GM18907 (cell line): ENCODE results near the gene IGF2R.
"Not testable (repeated sequence)": the region's sequence is repeated elsewhere in the genome, so short reads cannot be mapped to it uniquely, and the experiment has no call there.

Experiments
- ATAC-seq: cut with Tn5 transposase; IDR thresholded peaks from one replicate; pipeline ENCODE4 v1.9.1; 2021; ENCODE audit warnings: mild to moderate bottlenecking, moderate library complexity; ENCODE audit not compliant: unreplicated experiment

IGF2R gene

GRCh38 chr6:159951772-159952171 is 17.1 kb upstream of the IGF2R start:
- no peak for ATAC-seq

GRCh38 chr6:159952289-159953005 is 16.4 kb upstream of the IGF2R start:
- no peak for ATAC-seq

- no peak for ATAC-seq
These were observed 15.7 kb upstream of the IGF2R start for GRCh38 chr6:159953091-159953601.

- no peak for ATAC-seq
These were observed 12.9 kb upstream of the IGF2R start for GRCh38 chr6:159955945-159956361.

GRCh38 chr6:159957071-159957673 is 11.7 kb upstream of the IGF2R start:
- no peak for ATAC-seq

GRCh38 chr6:159959165-159959975 is 9.5 kb upstream of the IGF2R start:
- ATAC-seq = peak; percentile 73

- ATAC-seq = no peak
These were observed 8.9 kb upstream of the IGF2R start for GRCh38 chr6:159959976-159960384.

GRCh38 chr6:159960485-159960884 is 8.4 kb upstream of the IGF2R start:
- ATAC-seq = no peak

GRCh38 chr6:159961528-159961927 is 7.4 kb upstream of the IGF2R start:
- ATAC-seq = no peak

- ATAC-seq = no peak
These were observed 5.8 kb upstream of the IGF2R start for GRCh38 chr6:159963111-159963510.

- ATAC-seq = no peak
These were observed 4.8 kb upstream of the IGF2R start for GRCh38 chr6:159964046-159964445.

- no peak for ATAC-seq
These were observed 2.5 kb upstream of the IGF2R start for GRCh38 chr6:159966339-159966738.

- no peak for ATAC-seq
These were observed 1.9 kb upstream of the IGF2R start for GRCh38 chr6:159966981-159967380.

- not testable (repeated sequence) for ATAC-seq
These were observed 1.3 kb upstream of the IGF2R start for GRCh38 chr6:159967621-159968020.

- ATAC-seq = peak; percentile 36
These were observed 476 bp downstream of the IGF2R start for GRCh38 chr6:159969204-159969912.

- peak; percentile 40 for ATAC-seq
These were observed 1.0 kb downstream of the IGF2R start for GRCh38 chr6:159969921-159970320.

- ATAC-seq = no peak
These were observed 1.8 kb downstream of the IGF2R start for GRCh38 chr6:159970659-159971063.

- no peak for ATAC-seq
These were observed 2.7 kb downstream of the IGF2R start for GRCh38 chr6:159971341-159972178.

- ATAC-seq = no peak
These were observed 3.8 kb downstream of the IGF2R start for GRCh38 chr6:159972506-159973268.
